Measurements from ENCODE around the gene ACADSB.
A peak's percentile ranks its signal among the peaks of the same experiment; 100 is the strongest.

Gene ACADSB

DNA sequence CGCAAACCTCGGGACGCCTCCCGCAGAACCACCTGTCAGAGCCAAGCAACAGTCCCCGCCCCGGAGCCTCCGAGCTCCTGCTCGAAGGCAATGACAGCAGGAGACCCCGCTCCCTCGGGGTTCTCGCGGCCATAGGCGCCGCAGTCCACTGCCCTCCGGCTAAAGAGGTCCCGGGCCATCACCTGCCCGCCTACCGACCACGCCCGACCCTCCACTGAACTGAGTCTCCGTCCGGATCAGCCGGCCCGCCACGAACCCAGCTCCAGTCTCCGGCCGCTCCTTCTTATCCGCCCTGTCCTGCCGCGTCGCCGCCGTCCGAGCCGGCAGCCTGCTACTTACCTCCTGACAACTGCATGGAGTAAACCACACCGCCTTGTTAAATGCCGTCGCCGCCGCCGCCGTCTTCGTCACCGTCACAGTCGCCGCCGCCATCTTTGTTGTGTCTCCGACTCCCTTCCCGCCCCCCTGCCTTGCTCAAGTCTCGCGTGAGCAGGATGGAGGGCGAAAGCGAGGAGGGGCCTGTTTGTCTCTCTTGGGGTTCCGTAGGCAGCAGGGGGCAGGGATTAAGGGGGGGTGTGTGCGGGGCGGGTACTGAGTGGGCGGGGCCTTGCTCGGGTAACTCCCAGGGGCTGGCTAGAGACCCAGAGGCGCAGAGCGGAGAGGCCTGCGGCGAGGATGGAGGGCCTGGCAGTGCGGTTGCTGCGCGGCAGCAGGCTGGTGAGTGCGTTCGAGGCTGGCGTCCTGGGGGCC is at the start of gene ACADSB, which contains the start of gene IKZF5:
Gene ACADSB (plus strand): TSS at position 652 of the 750 bp plus-strand sequence. CDS start 24 bp downstream, at position 676.
Gene IKZF5 (minus strand): TSS at position 441 of the 750 bp plus-strand sequence. CDS start 10,170 bp downstream, outside the sequence.
- Mint-ChIP-seq H3K4me1 (peaks cover 41% of the 10 kb centered on the region), H3K36me3 (peaks cover 10% of the 10 kb centered on the region), H3K27me3 (no peaks in the 10 kb centered on the region), H3K4me3 (peak within 1 kb of the TSS; percentile 97), H3K27ac (peak within 1 kb of the TSS; percentile 98), H3K9me3 (no peaks in the 10 kb centered on the region)
- DNase-seq = peak; percentile 98
- CTCF ChIA-PET = interaction anchor here (1.0 to 2.1 kb wide), 5 partner anchors 9 to 28 kb away, joined by 3 to 8 read pairs (median 3); partner anchors contain the start of gene PSTK

DNA sequence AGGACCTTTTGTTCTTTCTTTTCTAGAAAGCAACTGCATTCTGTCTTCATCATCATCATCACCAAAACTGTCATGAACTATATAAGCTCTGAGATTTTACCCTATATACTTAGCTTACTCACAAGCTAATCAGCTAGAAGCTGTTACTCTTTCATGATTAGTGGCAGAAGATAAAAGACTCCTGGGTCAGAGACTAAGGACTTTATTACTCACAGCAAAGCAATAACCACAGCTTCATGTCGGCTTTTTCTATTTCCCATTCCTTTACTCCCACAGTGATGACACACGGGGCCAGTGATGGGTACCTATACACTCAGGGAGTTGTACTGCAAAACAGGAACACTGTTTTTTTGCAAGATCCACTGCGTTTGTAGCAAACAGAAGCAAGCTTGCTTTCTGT is 46.4 kb upstream of the ACADSB start:
- Mint-ChIP-seq H3K27ac (no peak overlapping the region), H3K4me1 (no peaks in the 10 kb centered on the region), H3K4me3 (no peak overlapping the region), H3K27me3 (peaks cover 5% of the 10 kb centered on the region), H3K9me3 (peaks cover 16% of the 10 kb centered on the region), H3K36me3 (peaks cover 2% of the 10 kb centered on the region)
- CTCF ChIA-PET = no interaction called here
- DNase-seq = no peak

DNA sequence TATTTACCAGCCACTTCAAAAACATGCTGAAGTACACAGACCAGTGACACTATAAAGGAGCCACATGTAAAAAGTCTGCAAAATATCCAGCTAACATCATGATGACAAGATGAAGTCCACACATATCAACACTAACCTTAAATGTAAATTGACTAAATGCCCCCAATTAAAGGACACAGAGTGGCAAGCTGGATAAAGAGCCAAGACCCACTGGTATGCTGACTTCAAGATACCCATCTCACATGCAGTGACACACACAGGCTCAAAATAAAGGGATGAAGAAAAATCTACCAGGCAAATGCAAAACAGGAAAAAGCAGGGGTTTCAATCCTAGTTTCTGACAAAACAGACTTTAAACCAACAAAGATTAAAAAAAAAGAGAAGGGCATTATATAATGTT is 41.9 kb upstream of the ACADSB start:
- peaks cover 11% of the 10 kb centered on the region for H3K27me3 Mint-ChIP-seq
- no peaks in the 10 kb centered on the region for H3K4me1 Mint-ChIP-seq
- peaks cover 2% of the 10 kb centered on the region for H3K36me3 Mint-ChIP-seq
- CTCF ChIA-PET = no interaction called here
- H3K27ac Mint-ChIP-seq = no peak overlapping the region
- H3K9me3 Mint-ChIP-seq = peaks cover 21% of the 10 kb centered on the region
- no peak for DNase-seq
- H3K4me3 Mint-ChIP-seq = no peak overlapping the region

- Mint-ChIP-seq H3K27me3 (peaks cover 18% of the 10 kb centered on the region), H3K4me3 (no peak overlapping the region), H3K9me3 (peaks cover 21% of the 10 kb centered on the region), H3K4me1 (no peaks in the 10 kb centered on the region), H3K27ac (no peak overlapping the region), H3K36me3 (peaks cover 2% of the 10 kb centered on the region)
- no peak for DNase-seq
- CTCF ChIA-PET = no interaction called here
Measured at GRCh38 chr10:122968698-122969097, 40.1 kb upstream of the ACADSB start.

DNA sequence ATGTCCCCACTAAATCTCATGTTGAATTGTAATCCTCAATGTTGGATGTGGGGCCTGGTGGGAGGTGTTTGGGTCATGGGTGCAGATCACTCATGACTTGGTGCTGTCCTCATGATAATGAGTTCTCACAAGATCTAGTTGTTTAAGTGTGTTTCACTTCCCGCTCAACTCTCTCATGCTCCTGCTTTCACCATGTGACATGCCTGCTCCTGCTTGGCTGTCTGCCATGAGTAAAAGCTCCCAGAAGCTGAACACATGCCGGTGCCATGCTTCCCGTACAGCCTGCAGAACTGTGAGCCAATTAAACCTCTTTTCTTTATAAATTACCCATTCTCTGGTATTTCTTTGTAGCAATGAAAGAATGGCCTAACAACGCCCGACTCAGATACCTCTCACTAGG is 34.8 kb upstream of the ACADSB start:
- Mint-ChIP-seq H3K9me3 (no peaks in the 10 kb centered on the region), H3K4me3 (no peak overlapping the region), H3K4me1 (no peaks in the 10 kb centered on the region), H3K27ac (no peak overlapping the region), H3K27me3 (peaks cover 23% of the 10 kb centered on the region), H3K36me3 (no peaks in the 10 kb centered on the region)
- no peak for DNase-seq
- CTCF ChIA-PET = no interaction called here

- CTCF ChIA-PET = no interaction called here
- no peak for DNase-seq
- no peak overlapping the region for H3K4me3 Mint-ChIP-seq
- H3K9me3 Mint-ChIP-seq = no peaks in the 10 kb centered on the region
- no peaks in the 10 kb centered on the region for H3K4me1 Mint-ChIP-seq
- peaks cover 23% of the 10 kb centered on the region for H3K27me3 Mint-ChIP-seq
- H3K27ac Mint-ChIP-seq = no peak overlapping the region
- no peaks in the 10 kb centered on the region for H3K36me3 Mint-ChIP-seq
Measured at GRCh38 chr10:122974543-122975064, 34.2 kb upstream of the ACADSB start.

DNA sequence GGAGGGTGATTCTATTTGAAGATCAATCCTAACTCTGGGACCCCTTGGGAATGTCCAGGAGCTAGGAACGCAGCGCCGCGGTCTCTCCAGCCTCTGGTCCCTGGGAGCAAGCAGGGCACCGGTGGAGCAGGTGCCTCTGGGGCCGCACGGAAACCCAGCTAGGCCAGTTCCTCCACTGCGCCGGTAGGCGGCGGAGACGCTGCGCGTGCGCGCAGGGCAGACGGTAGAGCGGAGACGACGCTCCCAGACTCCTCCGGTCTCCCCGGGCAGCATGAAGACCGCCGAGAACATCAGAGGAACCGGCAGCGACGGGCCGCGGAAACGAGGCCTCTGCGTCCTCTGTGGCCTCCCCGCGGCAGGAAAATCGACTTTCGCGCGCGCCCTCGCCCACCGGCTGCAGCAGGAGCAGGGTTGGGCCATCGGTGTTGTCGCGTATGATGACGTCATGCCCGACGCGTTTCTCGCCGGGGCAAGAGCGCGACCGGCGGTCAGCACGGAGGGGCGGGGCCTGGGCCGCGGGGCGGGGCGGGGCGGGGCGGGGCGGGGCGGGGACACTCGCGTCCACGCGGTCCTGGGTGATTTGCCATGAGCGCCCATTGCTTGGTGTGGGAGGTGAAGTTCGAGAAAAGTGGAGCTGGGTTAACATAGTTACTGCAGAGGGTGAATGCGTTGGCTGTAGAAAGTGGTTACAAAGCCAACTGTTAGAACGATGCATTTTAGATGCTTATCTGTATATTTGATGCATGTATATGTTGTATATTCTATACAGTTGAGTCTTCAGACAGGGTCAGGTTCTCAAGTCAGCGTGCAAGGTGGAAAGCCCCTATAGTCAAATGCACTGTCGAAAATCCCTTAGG is 28.4 kb upstream of the ACADSB start, which contains the start of gene PSTK:
Gene PSTK (plus strand): TSS at position 193 of the 857 bp plus-strand sequence. CDS start 79 bp downstream, at position 272.
- H3K4me3 Mint-ChIP-seq = peak within 1 kb of the TSS; percentile 84
- peak; percentile 92 for DNase-seq
- CTCF ChIA-PET = interaction anchor here (1.0 to 2.4 kb wide), 5 partner anchors 10 to 29 kb away, joined by 4 to 9 read pairs (median 5); partner anchors contain the start of gene IKZF5
- peaks cover 4% of the 10 kb centered on the region for H3K27me3 Mint-ChIP-seq
- H3K4me1 Mint-ChIP-seq = peaks cover 17% of the 10 kb centered on the region
- peak within 1 kb of the TSS; percentile 97 for H3K27ac Mint-ChIP-seq
- H3K36me3 Mint-ChIP-seq = no peaks in the 10 kb centered on the region
- no peaks in the 10 kb centered on the region for H3K9me3 Mint-ChIP-seq

DNA sequence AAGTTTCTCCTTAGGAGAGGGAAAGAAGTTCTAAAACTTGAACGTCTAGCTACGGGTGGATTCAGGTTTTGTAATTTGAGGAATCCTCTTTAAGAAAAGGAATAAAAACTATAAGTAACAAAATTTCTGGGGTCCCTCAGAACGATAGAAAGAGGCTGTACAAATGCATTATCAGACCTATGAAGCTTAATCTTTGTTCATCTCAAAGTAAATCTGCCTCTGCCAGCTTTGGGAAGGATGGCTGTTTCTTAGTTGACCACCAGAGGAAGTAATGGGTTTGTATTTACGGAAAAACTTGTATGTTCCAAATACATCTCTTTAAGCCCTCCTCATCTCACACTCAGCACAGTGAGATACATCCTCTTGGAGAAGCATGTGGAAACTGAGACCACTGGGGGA is 27.7 kb upstream of the ACADSB start:
- H3K36me3 Mint-ChIP-seq = no peaks in the 10 kb centered on the region
- peaks cover 17% of the 10 kb centered on the region for H3K4me1 Mint-ChIP-seq
- H3K9me3 Mint-ChIP-seq = no peaks in the 10 kb centered on the region
- H3K27me3 Mint-ChIP-seq = peaks cover 4% of the 10 kb centered on the region
- CTCF ChIA-PET = interaction anchor here (1.0 to 2.4 kb wide), 4 partner anchors 9 to 153 kb away, joined by 3 to 9 read pairs (median 6); partner anchors contain the start of gene IKZF5
- peak overlapping the region; percentile 97 for H3K27ac Mint-ChIP-seq
- DNase-seq = no peak
- H3K4me3 Mint-ChIP-seq = peak overlapping the region; percentile 84

GRCh38 chr10:122983898-122984297 is 24.9 kb upstream of the ACADSB start:
- H3K4me1 Mint-ChIP-seq = peaks cover 17% of the 10 kb centered on the region
- DNase-seq = no peak
- H3K4me3 Mint-ChIP-seq = no peak overlapping the region
- peaks cover 4% of the 10 kb centered on the region for H3K27me3 Mint-ChIP-seq
- CTCF ChIA-PET = no interaction called here
- peaks cover 2% of the 10 kb centered on the region for H3K36me3 Mint-ChIP-seq
- H3K9me3 Mint-ChIP-seq = no peaks in the 10 kb centered on the region
- no peak overlapping the region for H3K27ac Mint-ChIP-seq

- Mint-ChIP-seq H3K4me3 (no peak overlapping the region), H3K36me3 (peaks cover 2% of the 10 kb centered on the region), H3K27ac (no peak overlapping the region), H3K27me3 (peaks cover 4% of the 10 kb centered on the region), H3K9me3 (no peaks in the 10 kb centered on the region), H3K4me1 (peaks cover 17% of the 10 kb centered on the region)
- CTCF ChIA-PET = no interaction called here
- DNase-seq = no peak
Measured at GRCh38 chr10:122984708-122985107, 24.1 kb upstream of the ACADSB start.

- CTCF ChIA-PET = no interaction called here
- Mint-ChIP-seq H3K9me3 (no peaks in the 10 kb centered on the region), H3K36me3 (peaks cover 5% of the 10 kb centered on the region), H3K4me3 (no peak overlapping the region), H3K27me3 (no peaks in the 10 kb centered on the region), H3K27ac (no peak overlapping the region), H3K4me1 (peaks cover 2% of the 10 kb centered on the region)
- DNase-seq = no peak
Measured at GRCh38 chr10:122986335-122986734, 22.5 kb upstream of the ACADSB start.

GRCh38 chr10:122988501-122988900 is 20.3 kb upstream of the ACADSB start:
- no peak for DNase-seq
- Mint-ChIP-seq H3K27me3 (no peaks in the 10 kb centered on the region), H3K4me3 (no peak overlapping the region), H3K4me1 (no peaks in the 10 kb centered on the region), H3K27ac (no peak overlapping the region), H3K9me3 (no peaks in the 10 kb centered on the region), H3K36me3 (peaks cover 10% of the 10 kb centered on the region)
- CTCF ChIA-PET = no interaction called here

DNA sequence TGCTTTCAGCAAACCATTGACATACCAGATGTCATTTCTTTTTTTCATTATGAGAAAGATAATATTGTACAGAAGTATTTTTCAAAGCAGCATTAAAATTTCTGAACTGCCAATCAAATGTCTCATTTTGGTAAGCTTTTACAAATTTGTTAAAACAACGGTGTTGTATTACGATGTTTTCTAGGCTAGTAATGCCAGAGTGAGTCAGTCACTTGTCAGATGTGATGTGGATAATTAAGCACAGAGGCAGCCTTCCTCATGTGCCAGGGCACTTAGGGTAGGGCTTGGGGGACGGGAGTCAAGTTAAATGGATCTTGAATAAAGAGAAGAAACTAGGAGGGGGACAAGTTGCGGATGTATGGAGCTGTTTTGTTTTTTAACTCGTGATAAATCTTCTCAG is 18.5 kb upstream of the ACADSB start:
- CTCF ChIA-PET = interaction anchor here (1.4 kb wide), 1 partner anchor 9 kb away, joined by 9 read pairs; no protein-coding TSS in a partner anchor
- H3K27ac Mint-ChIP-seq = no peak overlapping the region
- no peaks in the 10 kb centered on the region for H3K27me3 Mint-ChIP-seq
- DNase-seq = no peak
- no peaks in the 10 kb centered on the region for H3K9me3 Mint-ChIP-seq
- H3K4me1 Mint-ChIP-seq = no peaks in the 10 kb centered on the region
- H3K36me3 Mint-ChIP-seq = peaks cover 18% of the 10 kb centered on the region
- H3K4me3 Mint-ChIP-seq = no peak overlapping the region

- Mint-ChIP-seq H3K36me3 (peaks cover 26% of the 10 kb centered on the region), H3K27ac (no peak overlapping the region), H3K27me3 (no peaks in the 10 kb centered on the region), H3K9me3 (no peaks in the 10 kb centered on the region), H3K4me3 (no peak overlapping the region), H3K4me1 (no peaks in the 10 kb centered on the region)
- CTCF ChIA-PET = no interaction called here
- no peak for DNase-seq
Measured at GRCh38 chr10:122992031-122992585, 16.7 kb upstream of the ACADSB start.
